Calu3 (cell line): ENCODE measurements around the gene MAOB. TPM values are rescaled to one million over a fixed set of nuclear protein-coding genes. Genes with fewer than 3 reads are reported as not detected.

Experiments used
- BruUV-seq: library from RNA; stranded (reverse); fragments of 400-500 nt; replicated peaks from 2 replicates; lab custom pipeline; 2021; lab: Mats Ljungman, UMichigan
- CTCF ChIA-PET: fragments of 300-600 bp; sonication (Branson Sonifier 250); formaldehyde crosslinking; loops from one replicate; lab custom pipeline; 2022; ENCODE audit warnings: antibody characterized with exemption; lab: Charles Lee
- DNase-seq: peaks from one replicate; pipeline ENCODE4 v3.0.0; 2022
- H3K27ac Mint-ChIP-seq: one replicate; pipeline ENCODE4 v1.8.0; 2022; ENCODE audit warnings: mixed read lengths; ENCODE audit not compliant: unreplicated experiment
- H3K27me3 Mint-ChIP-seq: one replicate; pipeline ENCODE4 v1.8.0; 2022; ENCODE audit warnings: mixed read lengths; ENCODE audit not compliant: unreplicated experiment
- H3K36me3 Mint-ChIP-seq: one replicate; pipeline ENCODE4 v1.8.0; 2022; ENCODE audit warnings: mild to moderate bottlenecking, moderate library complexity, mixed read lengths; ENCODE audit not compliant: insufficient read depth, unreplicated experiment
- H3K4me1 Mint-ChIP-seq: one replicate; pipeline ENCODE4 v1.8.0; 2022; ENCODE audit warnings: mild to moderate bottlenecking, low read depth, mixed read lengths; ENCODE audit not compliant: unreplicated experiment
- H3K4me3 Mint-ChIP-seq: one replicate; pipeline ENCODE4 v1.8.0; 2022; ENCODE audit warnings: mild to moderate bottlenecking, low read depth, moderate library complexity, mixed read lengths; ENCODE audit not compliant: unreplicated experiment
- H3K9me3 Mint-ChIP-seq: one replicate; pipeline ENCODE4 v1.8.0; 2022; ENCODE audit warnings: low read depth, mixed read lengths; ENCODE audit not compliant: unreplicated experiment
- CTCF ChIP-seq: fragments of 200-600 bp; IDR thresholded peaks from one replicate; pipeline ENCODE4 v1.8.0; 2022; ENCODE audit warnings: antibody characterized with exemption; ENCODE audit not compliant: unreplicated experiment
- intact Hi-C: fragments of 100-400 bp; cut with micrococcal nuclease; formaldehyde crosslinking; loops from one replicate; pipeline ENCODE4 v1.10.0; 2022; ENCODE audit not compliant: unreplicated experiment
- total RNA-seq: library from RNA; stranded (reverse); gene quantifications from 2 replicates; pipeline ENCODE4 v1.2.3, GENCODE V29; 2022

The MAOB gene
- total RNA-seq, 1 experiment from 2014 or later, result 56.8 TPM

- intact Hi-C loops, result loop anchor here (1.0 to 10.0 kb wide), 3 partner anchors 103 to 408 kb away; no protein-coding TSS in a partner anchor
- Mint-ChIP-seq H3K9me3 (no peaks in the 10 kb centered on the region), H3K4me1 (no peaks in the 10 kb centered on the region), H3K27me3 (no peaks in the 10 kb centered on the region), H3K36me3 (peaks cover 4% of the 10 kb centered on the region), H3K4me3 (no peak overlapping the region), H3K27ac (no peak overlapping the region)
- no peak for DNase-seq
- CTCF ChIA-PET, result interaction anchor here (0.8 to 1.3 kb wide), 3 partner anchors 69 to 407 kb away, joined by 4 to 5 read pairs (median 4); no protein-coding TSS in a partner anchor
- peak; percentile 30 for TF ChIP-seq CTCF
- BruUV-seq, result no TSS peak
Measured at GRCh38 chrX:43836435-43837184, 45.6 kb downstream of the MAOB start.

- Mint-ChIP-seq H3K4me3 (no peak overlapping the region), H3K27me3 (no peaks in the 10 kb centered on the region), H3K9me3 (no peaks in the 10 kb centered on the region), H3K27ac (no peak overlapping the region), H3K4me1 (no peaks in the 10 kb centered on the region), H3K36me3 (peaks cover 8% of the 10 kb centered on the region)
- no TSS peak for BruUV-seq
- CTCF ChIA-PET, result interaction anchor here (0.8 to 1.3 kb wide), 3 partner anchors 70 to 408 kb away, joined by 4 to 5 read pairs (median 4); no protein-coding TSS in a partner anchor
- DNase-seq, result no peak
- intact Hi-C loops, result loop anchor here (5.0 to 10.0 kb wide), 2 partner anchors 122 to 409 kb away; no protein-coding TSS in a partner anchor
- TF ChIP-seq CTCF, result no peak
Measured at GRCh38 chrX:43835559-43835958, 46.7 kb downstream of the MAOB start.

DNA sequence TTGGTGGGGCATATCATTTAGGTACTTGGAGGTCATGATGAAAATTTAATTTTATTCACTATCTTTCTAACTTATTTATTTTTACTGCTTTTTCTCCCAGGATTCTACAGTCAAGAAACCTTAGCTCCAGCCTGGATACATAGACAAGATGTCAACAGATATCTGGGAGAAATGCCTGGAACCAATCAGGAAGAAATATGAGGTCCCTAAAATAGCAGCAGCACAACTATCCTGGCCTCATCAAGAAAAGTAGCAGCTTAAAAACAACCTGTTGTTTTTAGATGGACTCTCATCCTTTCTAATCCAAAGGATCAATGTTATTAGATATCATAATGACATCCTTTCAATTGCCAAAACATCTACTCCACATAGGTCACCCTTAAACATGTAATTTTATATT lies 54.5 kb downstream of the MAOB start:
- CTCF ChIA-PET, result no interaction called here
- no peak overlapping the region for H3K27ac Mint-ChIP-seq
- H3K9me3 Mint-ChIP-seq, result no peaks in the 10 kb centered on the region
- peaks cover 6% of the 10 kb centered on the region for H3K36me3 Mint-ChIP-seq
- DNase-seq, result no peak
- H3K4me1 Mint-ChIP-seq, result no peaks in the 10 kb centered on the region
- no peaks in the 10 kb centered on the region for H3K27me3 Mint-ChIP-seq
- H3K4me3 Mint-ChIP-seq, result no peak overlapping the region
- intact Hi-C loops, result no loop called here
- no peak for TF ChIP-seq CTCF
- BruUV-seq, result no TSS peak

GRCh38 chrX:43822014-43822413 lies 60.2 kb downstream of the MAOB start:
- TF ChIP-seq CTCF, result no peak
- H3K36me3 Mint-ChIP-seq, result no peaks in the 10 kb centered on the region
- CTCF ChIA-PET, result no interaction called here
- intact Hi-C loops, result no loop called here
- no peaks in the 10 kb centered on the region for H3K9me3 Mint-ChIP-seq
- H3K4me1 Mint-ChIP-seq, result peaks cover 8% of the 10 kb centered on the region
- H3K27me3 Mint-ChIP-seq, result no peaks in the 10 kb centered on the region
- no TSS peak for BruUV-seq
- no peak overlapping the region for H3K4me3 Mint-ChIP-seq
- H3K27ac Mint-ChIP-seq, result no peak overlapping the region
- no peak for DNase-seq
